Left lobe of liver (tissue), 2 donors: Measurements from ENCODE around the gene TRAPPC2L. TPM values are rescaled to one million over a fixed set of nuclear protein-coding genes. Genes with fewer than 3 reads are reported as not detected.
"Not testable (repeated sequence)": the region's sequence is repeated elsewhere in the genome, so short reads cannot be mapped to it uniquely, and the experiment has no call there.

Source experiments
- ATAC-seq: fragments of 200-7000 bp; cut with Tn5 transposase; one replicate; pipeline ENCODE4 v1.9.1; 2020; ENCODE audit warnings: mild to moderate bottlenecking, moderate library complexity
- DNase-seq: peaks from one replicate; pipeline ENCODE4 v3.0.0-alpha.2; 2020; ENCODE audit warnings: low spot score
- total RNA-seq: library from RNA; stranded (reverse); gene quantifications from one replicate; pipeline ENCODE4 v1.2.1, GENCODE V29; 2021
- donor health status: DM: no; HTN: no; CAD: no; lungs with moderate emphysema.
- donor health status: DM: no; HTN: yes; CAD: no.

TRAPPC2L gene
- total RNA-seq, 1 donor from 2014 or later = 20.2 TPM

- DNase-seq (no peak), ATAC-seq (no peak)
Measured at GRCh38 chr16:88886845-88887521, 30.1 kb downstream of the TRAPPC2L start.

- ATAC-seq (no peak), DNase-seq (no peak)
Measured at GRCh38 chr16:88888057-88888456, 31.1 kb downstream of the TRAPPC2L start.

GRCh38 chr16:88888461-88889387 is 31.8 kb downstream of the TRAPPC2L start:
- ATAC-seq = no peak
- DNase-seq = no peak

- DNase-seq, ATAC-seq: not testable (repeated sequence)
Measured at GRCh38 chr16:88889702-88890352, 32.9 kb downstream of the TRAPPC2L start.

- ATAC-seq = no peak
- DNase-seq = no peak
Measured at GRCh38 chr16:88891083-88891482, 34.2 kb downstream of the TRAPPC2L start.

GRCh38 chr16:88892065-88892464 is 35.1 kb downstream of the TRAPPC2L start:
- ATAC-seq (no peak), DNase-seq (no peak)

GRCh38 chr16:88893127-88893968 is 36.4 kb downstream of the TRAPPC2L start:
- DNase-seq (no peak), ATAC-seq (no peak)

GRCh38 chr16:88894266-88894665 is 37.3 kb downstream of the TRAPPC2L start:
- DNase-seq, ATAC-seq: not testable (repeated sequence)

GRCh38 chr16:88894681-88895300 is 37.9 kb downstream of the TRAPPC2L start:
- DNase-seq = no peak

GRCh38 chr16:88895335-88895734 is 38.4 kb downstream of the TRAPPC2L start:
- no peak for ATAC-seq
- no peak for DNase-seq

More at GRCh38 chr16:88894681-88895300, 37.9 kb downstream of the TRAPPC2L start:
- no peak for ATAC-seq

- ATAC-seq = no peak
- no peak for DNase-seq
Measured at GRCh38 chr16:88896238-88897070, 39.5 kb downstream of the TRAPPC2L start.

GRCh38 chr16:88897696-88898425 is 40.9 kb downstream of the TRAPPC2L start:
- no peak for DNase-seq

GRCh38 chr16:88899901-88900661 is 43.2 kb downstream of the TRAPPC2L start:
- DNase-seq = no peak
- no peak for ATAC-seq

More at GRCh38 chr16:88897696-88898425, 40.9 kb downstream of the TRAPPC2L start:
- ATAC-seq = no peak

- ATAC-seq (no peak), DNase-seq (no peak)
Measured at GRCh38 chr16:88900662-88901052, 43.7 kb downstream of the TRAPPC2L start.

GRCh38 chr16:88901718-88902337 is 44.9 kb downstream of the TRAPPC2L start:
- no peak for ATAC-seq

GRCh38 chr16:88902744-88903143 is 45.8 kb downstream of the TRAPPC2L start:
- no peak for DNase-seq

More at GRCh38 chr16:88901718-88902337, 44.9 kb downstream of the TRAPPC2L start:
- no peak for DNase-seq

GRCh38 chr16:88903267-88903666 is 46.3 kb downstream of the TRAPPC2L start:
- no peak for DNase-seq
- ATAC-seq = no peak

More at GRCh38 chr16:88902744-88903143, 45.8 kb downstream of the TRAPPC2L start:
- no peak for ATAC-seq
